Lower leg skin (tissue), 3 donors: ENCODE data around the gene MBOAT2.

Source experiments
- POLR2A ChIP-seq, 2 donors: fragments of 450-650 bp; IDR thresholded peaks; one replicate each; pipeline ENCODE4 v1.6.1; 2016 to 2017; ENCODE audit warnings: antibody characterized with exemption in 2 of 2, mild to moderate bottlenecking in 1 of 2, moderate library complexity in 1 of 2
- TF ChIP-seq, protein P1 (sequence below), 3 donors: fragments of 450-650 bp; IDR thresholded peaks; one replicate each; pipeline ENCODE4 v1.5.1; 2016; ENCODE audit warnings: antibody characterized with exemption in 3 of 3, mild to moderate bottlenecking in 3 of 3, moderate library complexity in 2 of 3

DNA sequence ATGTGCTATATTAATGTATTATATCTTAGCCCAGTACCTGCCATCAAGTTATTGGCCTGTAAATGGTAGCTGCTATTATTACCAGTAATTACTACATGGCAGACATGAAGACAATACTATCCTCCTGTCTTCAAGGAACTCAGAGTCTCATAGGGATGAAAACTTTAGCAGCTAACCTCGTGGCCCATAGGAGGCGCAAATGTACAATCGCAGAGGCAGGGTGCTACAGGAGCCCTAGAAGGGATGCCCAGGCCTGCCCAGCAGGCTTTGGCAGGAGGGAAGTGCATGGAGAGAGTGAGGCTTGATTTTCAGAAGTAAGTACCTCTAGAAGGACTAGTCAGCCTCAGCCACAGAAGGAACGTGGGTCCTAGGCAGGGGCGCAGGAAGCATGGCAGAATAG, 121.4 kb downstream of the MBOAT2 start:
- TF ChIP-seq, protein P1, sequence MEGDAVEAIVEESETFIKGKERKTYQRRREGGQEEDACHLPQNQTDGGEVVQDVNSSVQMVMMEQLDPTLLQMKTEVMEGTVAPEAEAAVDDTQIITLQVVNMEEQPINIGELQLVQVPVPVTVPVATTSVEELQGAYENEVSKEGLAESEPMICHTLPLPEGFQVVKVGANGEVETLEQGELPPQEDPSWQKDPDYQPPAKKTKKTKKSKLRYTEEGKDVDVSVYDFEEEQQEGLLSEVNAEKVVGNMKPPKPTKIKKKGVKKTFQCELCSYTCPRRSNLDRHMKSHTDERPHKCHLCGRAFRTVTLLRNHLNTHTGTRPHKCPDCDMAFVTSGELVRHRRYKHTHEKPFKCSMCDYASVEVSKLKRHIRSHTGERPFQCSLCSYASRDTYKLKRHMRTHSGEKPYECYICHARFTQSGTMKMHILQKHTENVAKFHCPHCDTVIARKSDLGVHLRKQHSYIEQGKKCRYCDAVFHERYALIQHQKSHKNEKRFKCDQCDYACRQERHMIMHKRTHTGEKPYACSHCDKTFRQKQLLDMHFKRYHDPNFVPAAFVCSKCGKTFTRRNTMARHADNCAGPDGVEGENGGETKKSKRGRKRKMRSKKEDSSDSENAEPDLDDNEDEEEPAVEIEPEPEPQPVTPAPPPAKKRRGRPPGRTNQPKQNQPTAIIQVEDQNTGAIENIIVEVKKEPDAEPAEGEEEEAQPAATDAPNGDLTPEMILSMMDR (IDR thresholded peaks at IDR 0.05) = no peak
- TF ChIP-seq POLR2A (IDR thresholded peaks at IDR 0.05) = no peak
